NCI-H748 (cell line): ENCODE measurements around the gene PARD3B.

Experiments
- DNase-seq: peaks from one replicate; lab custom pipeline; 2025; ENCODE audit not compliant: unreplicated experiment; lab: John Stamatoyannopoulos, UW

The PARD3B gene

GRCh38 chr2:204880928-204881327 is 335.7 kb downstream of the PARD3B start:
- no peak for DNase-seq

DNA sequence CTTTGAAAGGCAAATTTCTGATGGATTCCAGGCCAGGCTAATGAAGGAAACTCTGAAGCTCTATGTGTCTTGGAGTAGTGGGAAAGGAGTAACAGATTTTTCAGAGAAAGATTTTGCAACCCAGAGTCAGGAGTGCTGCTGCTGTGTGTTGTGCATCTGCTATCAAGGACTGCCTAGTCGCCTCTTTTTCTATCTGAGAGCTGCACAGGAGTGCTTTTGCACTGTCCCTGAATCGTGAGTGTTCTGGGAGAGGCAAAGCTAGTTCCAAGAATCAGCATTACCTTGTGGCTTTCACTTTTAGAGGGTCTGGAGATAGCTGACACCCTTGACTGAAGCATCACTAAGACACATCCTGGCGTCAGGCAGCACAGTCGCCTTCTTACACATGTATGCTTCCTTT is 336.4 kb downstream of the PARD3B start:
- DNase-seq, result no peak

GRCh38 chr2:204885747-204886146 is 340.5 kb downstream of the PARD3B start:
- peak; percentile 51 for DNase-seq

- no peak for DNase-seq
Observed at GRCh38 chr2:204886713-204887112, 341.4 kb downstream of the PARD3B start.

GRCh38 chr2:204888222-204888621 is 342.9 kb downstream of the PARD3B start:
- DNase-seq, result no peak

GRCh38 chr2:204890680-204891079 is 345.4 kb downstream of the PARD3B start:
- no peak for DNase-seq

DNA sequence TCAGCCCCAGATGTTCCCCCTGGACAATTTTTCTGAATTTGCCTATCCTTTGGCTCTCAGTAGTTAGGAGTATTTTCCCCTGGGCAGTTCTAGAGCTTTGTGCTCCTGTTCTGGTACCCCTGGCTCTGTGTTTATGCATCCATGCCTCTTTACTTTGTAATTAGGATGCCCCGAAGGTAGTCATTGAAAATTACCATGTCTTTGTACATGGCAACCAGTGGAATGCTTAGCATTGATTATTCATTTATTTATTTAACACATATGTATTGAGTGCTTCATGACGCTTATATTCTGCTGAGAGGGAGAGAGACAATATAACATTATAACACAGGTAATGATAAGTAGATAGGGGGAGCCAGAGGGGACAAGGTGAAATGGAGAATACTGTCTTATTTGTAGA is 346.5 kb downstream of the PARD3B start:
- DNase-seq, result no peak

DNA sequence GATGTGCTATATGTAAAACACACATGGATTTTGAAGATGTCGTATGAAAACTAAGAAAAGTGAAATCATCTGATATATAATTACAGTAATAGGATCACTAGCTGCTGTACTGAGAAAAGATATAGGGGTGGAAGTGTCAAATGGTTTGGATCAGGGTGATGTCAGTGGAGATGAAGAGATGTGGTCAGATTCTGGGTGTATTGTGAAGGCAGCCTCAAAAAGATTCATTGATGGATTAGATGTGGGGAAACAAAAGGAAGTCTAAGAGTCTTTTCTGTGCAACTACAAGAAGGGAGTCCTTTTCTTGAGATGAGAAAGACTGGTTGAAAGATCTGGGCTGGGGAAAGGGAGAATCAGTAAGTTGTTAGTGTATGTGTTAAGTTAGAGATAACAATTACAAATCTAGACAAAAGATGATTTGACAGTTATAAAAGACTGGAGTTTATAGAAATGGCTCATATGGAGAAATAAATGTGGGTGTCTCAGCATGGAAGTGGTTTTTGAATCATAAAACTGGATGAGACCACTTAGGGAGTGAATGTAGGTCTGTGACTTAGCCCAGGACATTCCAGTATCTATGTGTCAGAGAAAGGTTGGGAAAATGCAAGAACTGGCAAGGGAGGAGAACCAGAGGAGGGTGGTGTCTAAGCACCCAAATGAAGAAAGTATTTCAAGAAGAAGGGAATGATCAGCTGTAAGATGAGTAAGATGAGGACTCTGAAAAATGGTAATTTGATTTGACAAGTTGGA is 347.4 kb downstream of the PARD3B start:
- no peak for DNase-seq

- DNase-seq, result no peak
Observed at GRCh38 chr2:204896146-204896545, 350.9 kb downstream of the PARD3B start.

DNA sequence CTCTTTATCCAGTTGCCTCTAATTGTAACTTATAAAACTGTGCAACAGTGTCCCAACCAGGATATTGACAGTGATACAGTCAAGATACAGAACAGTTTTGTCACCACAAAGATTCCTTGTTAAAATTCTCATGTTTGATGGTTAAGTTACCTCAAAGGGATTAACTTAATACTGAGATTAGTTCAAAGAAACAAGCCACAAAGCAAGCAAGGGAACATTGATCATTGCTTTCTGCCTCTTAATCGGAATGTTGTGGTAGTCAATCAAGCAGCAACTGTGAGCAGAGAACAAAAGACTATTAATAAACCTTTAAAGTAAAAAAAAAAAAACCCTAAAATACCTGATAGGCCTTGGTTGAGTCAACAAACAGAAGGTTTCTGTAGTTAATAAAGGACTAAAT is 352.3 kb downstream of the PARD3B start:
- DNase-seq, result no peak

GRCh38 chr2:204898928-204899640 is 353.8 kb downstream of the PARD3B start:
- DNase-seq, result no peak

DNA sequence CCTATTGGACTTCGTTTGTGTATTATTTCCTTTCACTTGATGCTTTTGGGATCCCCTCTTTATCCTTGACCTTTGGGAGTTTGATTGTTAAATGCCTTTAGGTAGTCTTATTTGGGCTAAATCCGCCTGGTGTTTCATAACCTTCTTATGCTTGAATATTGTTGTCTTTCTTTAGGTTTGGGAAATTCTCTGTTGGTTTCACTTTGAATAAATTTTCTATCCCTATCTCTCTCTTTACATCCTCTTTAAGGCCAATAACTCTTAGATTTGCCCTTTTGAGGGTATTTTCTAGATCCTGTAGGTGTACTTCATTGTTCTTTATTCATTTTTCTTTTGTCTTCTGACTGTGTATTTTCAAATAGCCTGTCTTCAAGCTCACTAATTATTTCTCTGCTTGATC is 354.7 kb downstream of the PARD3B start:
- DNase-seq, result no peak

GRCh38 chr2:204900487-204900886 is 355.2 kb downstream of the PARD3B start:
- peak; percentile 41 for DNase-seq

GRCh38 chr2:204900910-204901309 is 355.6 kb downstream of the PARD3B start:
- peak; percentile 18 for DNase-seq

GRCh38 chr2:204901591-204901990 is 356.3 kb downstream of the PARD3B start:
- DNase-seq, result no peak

DNA sequence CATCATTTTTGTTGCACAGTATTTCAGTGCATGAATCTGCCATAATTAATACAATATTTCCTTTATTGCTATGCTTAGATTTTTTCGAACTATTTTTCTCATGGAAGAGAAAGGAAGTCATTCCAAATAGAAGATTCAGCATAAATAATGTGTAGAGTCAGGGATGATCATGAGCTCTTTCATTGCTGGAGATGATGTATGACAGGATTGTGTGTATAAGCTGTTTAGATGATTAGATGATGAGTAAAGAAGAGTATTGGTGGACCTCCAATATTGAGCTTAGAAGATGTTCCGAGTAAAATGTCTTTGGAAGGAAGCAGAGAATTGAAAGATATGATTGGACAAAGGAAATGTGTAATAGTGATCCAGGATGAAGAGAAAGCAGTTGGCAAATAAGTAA is 364.5 kb downstream of the PARD3B start:
- DNase-seq, result no peak

- no peak for DNase-seq
Observed at GRCh38 chr2:204913312-204913711, 368.0 kb downstream of the PARD3B start.

GRCh38 chr2:204913854-204914464 is 368.7 kb downstream of the PARD3B start:
- DNase-seq, result no peak

- DNase-seq, result no peak
Observed at GRCh38 chr2:204914708-204915107, 369.4 kb downstream of the PARD3B start.

- DNase-seq, result no peak
Observed at GRCh38 chr2:204917089-204917701, 371.9 kb downstream of the PARD3B start.

- no peak for DNase-seq
Observed at GRCh38 chr2:204920776-204921175, 375.5 kb downstream of the PARD3B start.

DNA sequence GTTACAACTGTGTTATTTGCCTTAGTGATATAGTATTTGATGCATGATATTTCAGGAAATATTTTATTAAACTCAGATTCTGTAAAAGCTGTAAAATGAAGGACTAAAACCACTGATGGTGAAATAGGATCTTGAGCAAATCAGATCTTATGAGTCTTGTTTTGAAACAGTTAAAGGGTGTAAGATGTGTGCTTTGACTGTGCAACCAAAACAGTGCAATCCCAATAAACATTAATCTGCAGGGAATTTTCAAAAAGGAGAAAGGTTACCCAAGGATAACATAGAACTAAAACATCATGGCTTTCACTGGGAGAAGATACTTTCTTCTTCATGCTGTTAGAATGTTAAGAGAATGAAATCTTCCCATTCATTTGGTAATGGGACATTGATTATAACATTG is 378.7 kb downstream of the PARD3B start:
- DNase-seq, result no peak
